Progenitor cell of endocrine pancreas (in vitro differentiated cells): Measurements from ENCODE around the gene DDX23. TPM values are rescaled to one million over a fixed set of nuclear protein-coding genes. Genes with fewer than 3 reads are reported as not detected.
A peak's percentile ranks its signal among the peaks of the same experiment; 100 is the strongest.

ENCODE experiments used
- DNase-seq: peaks from one replicate; pipeline ENCODE4 v3.0.0; 2021; ENCODE audit warnings: low spot score; ENCODE audit not compliant: unreplicated experiment
- H3K27ac Mint-ChIP-seq: 2 replicates; pipeline ENCODE4 v1.8.0; 2021; ENCODE audit warnings: mild to moderate bottlenecking, moderate library complexity, mixed read lengths
- H3K27me3 Mint-ChIP-seq: 2 replicates; pipeline ENCODE4 v1.8.0; 2021; ENCODE audit warnings: mixed read lengths
- H3K36me3 Mint-ChIP-seq: 2 replicates; pipeline ENCODE4 v1.8.0; 2022; ENCODE audit warnings: mixed read lengths; ENCODE audit not compliant: insufficient read depth
- H3K4me1 Mint-ChIP-seq: 2 replicates; pipeline ENCODE4 v1.8.0; 2021; ENCODE audit warnings: low read depth, mixed read lengths
- H3K4me3 Mint-ChIP-seq: 2 replicates; pipeline ENCODE4 v1.8.0; 2021; ENCODE audit warnings: low read depth, mild to moderate bottlenecking, moderate library complexity, mixed read lengths
- H3K9me3 Mint-ChIP-seq: 2 replicates; pipeline ENCODE4 v1.8.0; 2021; ENCODE audit warnings: low read depth, mixed read lengths
- CTCF ChIP-seq: fragments of 200-600 bp; sonication (generic); IDR thresholded peaks from one replicate; pipeline ENCODE4 v1.5.0; 2021; ENCODE audit warnings: antibody characterized with exemption, mild to moderate bottlenecking; ENCODE audit not compliant: unreplicated experiment
- total RNA-seq: library from RNA; stranded (reverse); gene quantifications from 2 replicates; pipeline ENCODE4 v1.2.1, GENCODE V29; 2021

Gene DDX23
- total RNA-seq, 1 donor from 2014 or later, result 129 TPM

- Mint-ChIP-seq H3K4me1 (peaks cover 17% of the 10 kb centered on the region), H3K36me3 (peaks cover 4% of the 10 kb centered on the region), H3K9me3 (no peaks in the 10 kb centered on the region), H3K27ac (peak overlapping the region; percentile 38), H3K4me3 (peak overlapping the region; percentile 31), H3K27me3 (peaks cover 2% of the 10 kb centered on the region)
- no peak for DNase-seq
- no peak for TF ChIP-seq CTCF
Observed at GRCh38 chr12:48822139-48822538, 29.8 kb downstream of the DDX23 start.

- Mint-ChIP-seq H3K4me1 (peaks cover 26% of the 10 kb centered on the region), H3K36me3 (peaks cover 3% of the 10 kb centered on the region), H3K27ac (no peak overlapping the region), H3K9me3 (no peaks in the 10 kb centered on the region), H3K27me3 (peaks cover 11% of the 10 kb centered on the region), H3K4me3 (peak overlapping the region; percentile 65)
- no peak for DNase-seq
- TF ChIP-seq CTCF, result no peak
Observed at GRCh38 chr12:48819986-48820725, 31.8 kb downstream of the DDX23 start.

GRCh38 chr12:48818831-48819590 is 33.0 kb downstream of the DDX23 start:
- Mint-ChIP-seq H3K9me3 (no peaks in the 10 kb centered on the region), H3K36me3 (peaks cover 2% of the 10 kb centered on the region), H3K27me3 (peaks cover 12% of the 10 kb centered on the region), H3K4me1 (peaks cover 27% of the 10 kb centered on the region), H3K4me3 (peak overlapping the region; percentile 92), H3K27ac (peak overlapping the region; percentile 81)
- DNase-seq, result no peak
- peak; percentile 39 for TF ChIP-seq CTCF

GRCh38 chr12:48817873-48818830 is 33.8 kb downstream of the DDX23 start, which contains the start of gene CACNB3:
CACNB3 (plus strand) TSS chr12:48818496; CDS start chr12:48818930, 434 bp downstream.
- DNase-seq, result peak; percentile 65
- H3K27me3 Mint-ChIP-seq, result peaks cover 18% of the 10 kb centered on the region
- no peaks in the 10 kb centered on the region for H3K9me3 Mint-ChIP-seq
- H3K36me3 Mint-ChIP-seq, result no peaks in the 10 kb centered on the region
- no peak for TF ChIP-seq CTCF
- H3K27ac Mint-ChIP-seq, result peak within 1 kb of the TSS; percentile 93
- H3K4me1 Mint-ChIP-seq, result peaks cover 32% of the 10 kb centered on the region
- H3K4me3 Mint-ChIP-seq, result peak within 1 kb of the TSS; percentile 92
